Measurements from ENCODE around the gene EXOC4.
"Not testable (repeated sequence)": the region's sequence is repeated elsewhere in the genome, so short reads cannot be mapped to it uniquely, and the experiment has no call there.

EXOC4 gene

DNA sequence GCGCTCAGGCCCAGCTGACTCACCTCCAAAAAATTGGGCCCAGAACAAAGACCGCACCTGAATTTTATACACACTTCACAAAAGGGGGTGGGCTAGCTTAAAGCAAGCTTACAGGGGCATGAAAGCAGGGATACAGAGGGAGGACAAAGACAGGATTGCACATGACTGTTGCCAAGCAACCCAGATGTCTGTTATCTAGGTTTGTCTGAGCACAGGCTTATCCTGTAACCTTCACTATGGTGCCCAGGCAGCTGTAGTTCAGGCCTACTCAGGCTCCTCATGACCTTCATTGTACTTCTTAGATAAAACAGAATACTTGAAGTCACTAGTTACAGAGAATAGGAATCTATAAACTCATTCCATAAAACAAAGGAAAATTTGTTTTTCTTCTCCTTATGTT is 824.7 kb downstream of the EXOC4 start:
- H3K27me3 ChIP-seq (ENCODE audit: control insufficient read depth in 5 of 5, insufficient read depth in 4 of 5, low read length in 5 of 5); H3K36me3 ChIP-seq (ENCODE audit: control insufficient read depth in 5 of 5, insufficient read depth in 5 of 5, low read length in 5 of 5); H3K4me3 ChIP-seq (ENCODE audit: low read depth in 1 of 5, low read length in 5 of 5); H3K9me3 ChIP-seq (ENCODE audit: control insufficient read depth in 5 of 5, low read length in 5 of 5); H3K4me1 ChIP-seq (ENCODE audit: control insufficient read depth in 5 of 5, insufficient read depth in 5 of 5, low read length in 5 of 5); H3K27ac ChIP-seq (ENCODE audit: low read depth, low read length); H3K9ac ChIP-seq (ENCODE audit: low read length in 5 of 5): not testable (repeated sequence)

- H3K27ac ChIP-seq (ENCODE audit: low read depth, low read length) = no peak overlapping the region
- no peaks in the 10 kb centered on the region for H3K27me3 ChIP-seq (ENCODE audit: control insufficient read depth in 5 of 5, insufficient read depth in 4 of 5, low read length in 5 of 5)
- H3K4me1 ChIP-seq (ENCODE audit: control insufficient read depth in 5 of 5, insufficient read depth in 5 of 5, low read length in 5 of 5) = peaks cover 0 to 5% (median 4%) of the 10 kb centered on the region in 5 donors
- peaks cover 0 to 7% (median 2%) of the 10 kb centered on the region in 5 donors for H3K9me3 ChIP-seq (ENCODE audit: control insufficient read depth in 5 of 5, low read length in 5 of 5)
- H3K4me3 ChIP-seq (ENCODE audit: low read depth in 1 of 5, low read length in 5 of 5) = no peak overlapping the region
- H3K36me3 ChIP-seq (ENCODE audit: control insufficient read depth in 5 of 5, insufficient read depth in 5 of 5, low read length in 5 of 5) = peaks cover 0 to 2% (median 0%) of the 10 kb centered on the region in 5 donors
- no peak overlapping the region for H3K9ac ChIP-seq (ENCODE audit: low read length in 5 of 5)
These were observed 826.1 kb downstream of the EXOC4 start for GRCh38 chr7:134078991-134079390.

- Histone ChIP-seq H3K4me1 (ENCODE audit: control insufficient read depth in 5 of 5, insufficient read depth in 5 of 5, low read length in 5 of 5) (peaks cover 0 to 11% (median 8%) of the 10 kb centered on the region in 5 donors), H3K27ac (ENCODE audit: low read depth, low read length) (no peak overlapping the region), H3K4me3 (ENCODE audit: low read depth in 1 of 5, low read length in 5 of 5) (no peak overlapping the region), H3K9ac (ENCODE audit: low read length in 5 of 5) (no peak overlapping the region), H3K36me3 (ENCODE audit: control insufficient read depth in 5 of 5, insufficient read depth in 5 of 5, low read length in 5 of 5) (no peaks in the 10 kb centered on the region), H3K27me3 (ENCODE audit: control insufficient read depth in 5 of 5, insufficient read depth in 4 of 5, low read length in 5 of 5) (no peaks in the 10 kb centered on the region), H3K9me3 (ENCODE audit: control insufficient read depth in 5 of 5, low read length in 5 of 5) (no peaks in the 10 kb centered on the region)
These were observed 828.8 kb downstream of the EXOC4 start for GRCh38 chr7:134081695-134082094.

DNA sequence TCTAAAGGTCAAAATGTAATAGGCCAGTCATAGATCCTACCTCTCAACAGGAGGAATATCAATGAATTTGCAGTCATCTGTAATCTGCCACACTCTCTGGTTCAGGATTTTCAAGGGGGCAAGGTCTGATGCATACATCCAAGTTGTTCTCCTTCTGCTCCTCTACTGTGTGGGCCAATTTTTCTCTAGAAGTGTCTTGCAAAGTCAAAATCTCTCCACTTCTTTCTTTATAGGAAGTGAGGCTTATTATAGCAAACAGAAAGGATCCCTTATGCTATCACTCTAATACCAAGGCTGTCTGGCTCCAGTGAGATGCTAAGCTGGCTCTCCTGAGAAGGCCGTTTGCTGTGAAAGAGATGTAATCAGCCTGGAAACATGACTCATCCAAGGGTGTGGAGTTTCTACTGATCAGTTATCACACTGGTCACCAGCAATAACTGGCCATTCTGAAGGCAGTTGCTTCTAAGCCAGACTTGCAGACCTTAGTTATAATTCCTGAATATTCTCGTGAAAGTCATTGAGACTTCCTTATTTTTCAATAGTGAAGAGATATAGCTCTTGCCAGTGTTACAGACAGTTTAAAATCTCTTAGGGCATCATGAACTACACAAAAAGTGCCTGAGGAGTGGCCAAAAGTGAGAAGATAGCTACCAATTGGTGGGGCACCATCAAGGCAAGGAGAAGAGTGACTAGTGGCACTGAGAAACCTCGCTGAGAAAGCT is 831.0 kb downstream of the EXOC4 start:
- H3K27me3 ChIP-seq (ENCODE audit: control insufficient read depth in 5 of 5, insufficient read depth in 4 of 5, low read length in 5 of 5) = no peaks in the 10 kb centered on the region
- H3K36me3 ChIP-seq (ENCODE audit: control insufficient read depth in 5 of 5, insufficient read depth in 5 of 5, low read length in 5 of 5) = no peaks in the 10 kb centered on the region
- H3K27ac ChIP-seq (ENCODE audit: low read depth, low read length) = no peak overlapping the region
- H3K4me1 ChIP-seq (ENCODE audit: control insufficient read depth in 5 of 5, insufficient read depth in 5 of 5, low read length in 5 of 5) = peaks cover 0 to 11% (median 8%) of the 10 kb centered on the region in 5 donors
- H3K4me3 ChIP-seq (ENCODE audit: low read depth in 1 of 5, low read length in 5 of 5) = no peak overlapping the region
- H3K9ac ChIP-seq (ENCODE audit: low read length in 5 of 5) = no peak overlapping the region
- peaks cover 0 to 7% (median 0%) of the 10 kb centered on the region in 5 donors for H3K9me3 ChIP-seq (ENCODE audit: control insufficient read depth in 5 of 5, low read length in 5 of 5)

DNA sequence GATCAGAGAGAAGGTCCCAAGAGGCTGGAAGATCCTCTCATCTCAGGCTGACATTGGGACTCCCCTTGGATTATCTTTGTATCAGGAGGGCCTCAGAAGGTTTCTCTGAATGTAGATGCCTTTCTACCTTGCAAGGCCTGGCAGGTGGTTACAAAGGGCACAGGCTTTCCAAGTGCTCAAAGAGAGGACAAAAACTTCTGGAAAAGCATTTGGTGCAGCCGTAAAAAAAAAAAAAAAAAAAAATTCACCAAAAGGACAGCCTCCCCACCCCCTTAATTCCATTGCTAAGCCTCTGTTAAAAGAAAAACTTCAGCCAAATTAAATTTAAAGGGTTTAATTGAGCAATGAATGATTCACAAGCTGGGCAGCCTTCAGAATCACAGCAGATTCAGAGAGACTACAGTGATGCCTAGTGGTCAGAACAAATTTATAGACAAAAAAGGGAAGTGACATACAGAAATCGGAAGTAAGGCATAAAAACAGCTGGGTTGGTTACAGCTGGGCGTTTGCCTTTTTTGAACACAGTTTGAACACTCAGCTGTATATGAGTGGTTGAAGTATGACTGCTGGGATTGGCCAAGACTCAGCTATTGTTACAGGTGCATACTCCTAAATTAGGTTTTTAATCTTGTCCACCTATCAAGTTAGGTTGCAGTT is 831.7 kb downstream of the EXOC4 start:
- Histone ChIP-seq H3K27ac (ENCODE audit: low read depth, low read length) (no peak overlapping the region), H3K4me1 (ENCODE audit: control insufficient read depth in 5 of 5, insufficient read depth in 5 of 5, low read length in 5 of 5) (peaks cover 0 to 11% (median 8%) of the 10 kb centered on the region in 5 donors), H3K4me3 (ENCODE audit: low read depth in 1 of 5, low read length in 5 of 5) (no peak overlapping the region), H3K36me3 (ENCODE audit: control insufficient read depth in 5 of 5, insufficient read depth in 5 of 5, low read length in 5 of 5) (no peaks in the 10 kb centered on the region), H3K9me3 (ENCODE audit: control insufficient read depth in 5 of 5, low read length in 5 of 5) (peaks cover 0 to 13% (median 6%) of the 10 kb centered on the region in 5 donors), H3K27me3 (ENCODE audit: control insufficient read depth in 5 of 5, insufficient read depth in 4 of 5, low read length in 5 of 5) (no peaks in the 10 kb centered on the region), H3K9ac (ENCODE audit: low read length in 5 of 5) (no peak overlapping the region)

DNA sequence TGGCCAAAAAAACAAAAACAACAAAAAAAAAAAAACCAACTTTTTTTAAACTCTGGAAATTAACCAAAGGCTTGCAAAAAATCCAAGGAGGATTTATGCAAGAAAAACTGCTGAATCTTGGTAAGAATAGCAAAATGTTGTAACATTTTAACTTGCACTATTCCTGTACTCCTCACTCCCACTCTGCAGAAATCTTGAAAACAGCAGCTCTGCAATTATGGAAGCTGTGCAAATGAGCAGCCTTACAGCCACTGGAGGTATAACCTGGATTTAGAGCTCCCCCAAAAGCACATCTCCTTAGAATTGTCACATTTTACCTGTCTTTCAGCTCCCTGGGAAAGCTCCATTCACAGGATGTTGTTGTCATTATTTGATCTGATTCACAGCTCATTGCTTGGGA is 832.4 kb downstream of the EXOC4 start:
- Histone ChIP-seq H3K9me3 (ENCODE audit: control insufficient read depth in 5 of 5, low read length in 5 of 5) (peaks cover 0 to 19% (median 12%) of the 10 kb centered on the region in 5 donors), H3K9ac (ENCODE audit: low read length in 5 of 5) (no peak overlapping the region), H3K4me3 (ENCODE audit: low read depth in 1 of 5, low read length in 5 of 5) (no peak overlapping the region), H3K36me3 (ENCODE audit: control insufficient read depth in 5 of 5, insufficient read depth in 5 of 5, low read length in 5 of 5) (no peaks in the 10 kb centered on the region), H3K27ac (ENCODE audit: low read depth, low read length) (no peak overlapping the region), H3K27me3 (ENCODE audit: control insufficient read depth in 5 of 5, insufficient read depth in 4 of 5, low read length in 5 of 5) (no peaks in the 10 kb centered on the region), H3K4me1 (ENCODE audit: control insufficient read depth in 5 of 5, insufficient read depth in 5 of 5, low read length in 5 of 5) (peaks cover 0 to 11% (median 8%) of the 10 kb centered on the region in 5 donors)

GRCh38 chr7:134086998-134087735 is 834.3 kb downstream of the EXOC4 start:
- no peak overlapping the region for H3K9ac ChIP-seq (ENCODE audit: low read length in 5 of 5)
- H3K27ac ChIP-seq (ENCODE audit: low read depth, low read length) = no peak overlapping the region
- peaks cover 0 to 24% (median 19%) of the 10 kb centered on the region in 5 donors for H3K9me3 ChIP-seq (ENCODE audit: control insufficient read depth in 5 of 5, low read length in 5 of 5)
- no peaks in the 10 kb centered on the region for H3K36me3 ChIP-seq (ENCODE audit: control insufficient read depth in 5 of 5, insufficient read depth in 5 of 5, low read length in 5 of 5)
- no peaks in the 10 kb centered on the region for H3K27me3 ChIP-seq (ENCODE audit: control insufficient read depth in 5 of 5, insufficient read depth in 4 of 5, low read length in 5 of 5)
- H3K4me3 ChIP-seq (ENCODE audit: low read depth in 1 of 5, low read length in 5 of 5) = no peak overlapping the region
- H3K4me1 ChIP-seq (ENCODE audit: control insufficient read depth in 5 of 5, insufficient read depth in 5 of 5, low read length in 5 of 5) = peaks cover 0 to 11% (median 8%) of the 10 kb centered on the region in 5 donors

GRCh38 chr7:134088199-134088598 is 835.3 kb downstream of the EXOC4 start:
- H3K4me1 ChIP-seq (ENCODE audit: control insufficient read depth in 5 of 5, insufficient read depth in 5 of 5, low read length in 5 of 5) = peaks cover 0 to 11% (median 8%) of the 10 kb centered on the region in 5 donors
- no peak overlapping the region for H3K4me3 ChIP-seq (ENCODE audit: low read depth in 1 of 5, low read length in 5 of 5)
- H3K9me3 ChIP-seq (ENCODE audit: control insufficient read depth in 5 of 5, low read length in 5 of 5) = peaks cover 0 to 24% (median 19%) of the 10 kb centered on the region in 5 donors
- H3K36me3 ChIP-seq (ENCODE audit: control insufficient read depth in 5 of 5, insufficient read depth in 5 of 5, low read length in 5 of 5) = no peaks in the 10 kb centered on the region
- H3K27me3 ChIP-seq (ENCODE audit: control insufficient read depth in 5 of 5, insufficient read depth in 4 of 5, low read length in 5 of 5) = no peaks in the 10 kb centered on the region
- H3K27ac ChIP-seq (ENCODE audit: low read depth, low read length) = no peak overlapping the region
- no peak overlapping the region for H3K9ac ChIP-seq (ENCODE audit: low read length in 5 of 5)

GRCh38 chr7:134089446-134089845 is 836.6 kb downstream of the EXOC4 start:
- Histone ChIP-seq H3K4me1 (ENCODE audit: control insufficient read depth in 5 of 5, insufficient read depth in 5 of 5, low read length in 5 of 5) (peaks cover 0 to 8% (median 4%) of the 10 kb centered on the region in 5 donors), H3K9me3 (ENCODE audit: control insufficient read depth in 5 of 5, low read length in 5 of 5) (peaks cover 0 to 24% (median 19%) of the 10 kb centered on the region in 5 donors), H3K27me3 (ENCODE audit: control insufficient read depth in 5 of 5, insufficient read depth in 4 of 5, low read length in 5 of 5) (no peaks in the 10 kb centered on the region), H3K4me3 (ENCODE audit: low read depth in 1 of 5, low read length in 5 of 5) (peak overlapping the region in 1 of 5 donors; percentile 28), H3K9ac (ENCODE audit: low read length in 5 of 5) (no peak overlapping the region), H3K36me3 (ENCODE audit: control insufficient read depth in 5 of 5, insufficient read depth in 5 of 5, low read length in 5 of 5) (no peaks in the 10 kb centered on the region), H3K27ac (ENCODE audit: low read depth, low read length) (no peak overlapping the region)

DNA sequence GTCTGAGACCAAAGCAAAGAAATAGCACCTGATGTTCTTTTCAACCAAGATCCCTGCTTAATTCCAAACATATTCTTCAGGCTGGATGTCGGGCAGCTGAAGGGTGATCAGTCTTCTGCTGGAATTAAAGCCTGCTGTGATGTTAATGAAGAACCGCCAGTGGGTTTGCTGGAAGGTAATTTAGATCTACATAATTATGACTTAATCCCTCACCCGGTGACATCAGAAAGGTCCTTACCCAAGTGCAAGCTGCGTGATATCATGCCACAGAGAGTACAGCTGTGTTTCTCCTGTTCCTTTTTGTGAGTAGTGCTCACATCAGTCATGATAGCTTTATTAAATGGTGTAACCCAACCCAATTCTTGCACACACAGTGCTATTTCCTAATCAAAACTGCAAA is 845.2 kb downstream of the EXOC4 start:
- no peaks in the 10 kb centered on the region for H3K27me3 ChIP-seq (ENCODE audit: control insufficient read depth in 5 of 5, insufficient read depth in 4 of 5, low read length in 5 of 5)
- no peaks in the 10 kb centered on the region for H3K36me3 ChIP-seq (ENCODE audit: control insufficient read depth in 5 of 5, insufficient read depth in 5 of 5, low read length in 5 of 5)
- H3K4me3 ChIP-seq (ENCODE audit: low read depth in 1 of 5, low read length in 5 of 5) = no peak overlapping the region
- no peaks in the 10 kb centered on the region for H3K4me1 ChIP-seq (ENCODE audit: control insufficient read depth in 5 of 5, insufficient read depth in 5 of 5, low read length in 5 of 5)
- H3K9ac ChIP-seq (ENCODE audit: low read length in 5 of 5) = no peak overlapping the region
- H3K9me3 ChIP-seq (ENCODE audit: control insufficient read depth in 5 of 5, low read length in 5 of 5) = peaks cover 0 to 13% (median 3%) of the 10 kb centered on the region in 5 donors
- H3K27ac ChIP-seq (ENCODE audit: low read depth, low read length) = no peak overlapping the region

All from subcutaneous abdominal adipose tissue (tissue), 5 donors.